IPS DF 6.9 (cell line): ENCODE results near the gene DUS3L.
A peak's percentile ranks its signal among the peaks of the same experiment; 100 is the strongest.

Source experiments
- DNase-seq: peaks from one replicate; pipeline ENCODE4 v3.0.0-alpha.2; 2013; ENCODE audit warnings: low read depth, low spot score
- H3K27ac ChIP-seq: one replicate; pipeline ENCODE4 v1.5.1; 2013; ENCODE audit warnings: low read length, control low read depth
- H3K27me3 ChIP-seq: 2 replicates; pipeline ENCODE4 v1.6.1; 2013; ENCODE audit warnings: mild to moderate bottlenecking, low read length; ENCODE audit not compliant: control insufficient read depth, insufficient read depth
- H3K36me3 ChIP-seq: 2 replicates; pipeline ENCODE4 v1.6.1; 2013; ENCODE audit warnings: low read length; ENCODE audit not compliant: control insufficient read depth, insufficient read depth
- H3K4me1 ChIP-seq: 2 replicates; pipeline ENCODE4 v1.6.1; 2013; ENCODE audit warnings: low read length; ENCODE audit not compliant: control insufficient read depth, insufficient read depth
- H3K4me3 ChIP-seq: 2 replicates; pipeline ENCODE4 v1.5.1; 2013; ENCODE audit warnings: mild to moderate bottlenecking, low read length
- H3K9me3 ChIP-seq: 2 replicates; pipeline ENCODE4 v1.6.1; 2013; ENCODE audit warnings: low read length, inconsistent platforms; ENCODE audit not compliant: control insufficient read depth, insufficient read depth
- WGBS: extraction: QIAGEN DNeasy Blood & Tissue Kit; methylation state at CpG from one replicate; pipeline ENCODE4 v1.1.7; 2013; ENCODE audit warnings: mixed read lengths, missing lambda C conversion rate; ENCODE audit not compliant: insufficient read length, insufficient coverage; 5-methylcytosine and 5-hydroxymethylcytosine counted together

The DUS3L gene, protein sequence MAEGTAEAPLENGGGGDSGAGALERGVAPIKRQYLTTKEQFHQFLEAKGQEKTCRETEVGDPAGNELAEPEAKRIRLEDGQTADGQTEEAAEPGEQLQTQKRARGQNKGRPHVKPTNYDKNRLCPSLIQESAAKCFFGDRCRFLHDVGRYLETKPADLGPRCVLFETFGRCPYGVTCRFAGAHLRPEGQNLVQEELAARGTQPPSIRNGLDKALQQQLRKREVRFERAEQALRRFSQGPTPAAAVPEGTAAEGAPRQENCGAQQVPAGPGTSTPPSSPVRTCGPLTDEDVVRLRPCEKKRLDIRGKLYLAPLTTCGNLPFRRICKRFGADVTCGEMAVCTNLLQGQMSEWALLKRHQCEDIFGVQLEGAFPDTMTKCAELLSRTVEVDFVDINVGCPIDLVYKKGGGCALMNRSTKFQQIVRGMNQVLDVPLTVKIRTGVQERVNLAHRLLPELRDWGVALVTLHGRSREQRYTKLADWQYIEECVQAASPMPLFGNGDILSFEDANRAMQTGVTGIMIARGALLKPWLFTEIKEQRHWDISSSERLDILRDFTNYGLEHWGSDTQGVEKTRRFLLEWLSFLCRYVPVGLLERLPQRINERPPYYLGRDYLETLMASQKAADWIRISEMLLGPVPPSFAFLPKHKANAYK

DNA sequence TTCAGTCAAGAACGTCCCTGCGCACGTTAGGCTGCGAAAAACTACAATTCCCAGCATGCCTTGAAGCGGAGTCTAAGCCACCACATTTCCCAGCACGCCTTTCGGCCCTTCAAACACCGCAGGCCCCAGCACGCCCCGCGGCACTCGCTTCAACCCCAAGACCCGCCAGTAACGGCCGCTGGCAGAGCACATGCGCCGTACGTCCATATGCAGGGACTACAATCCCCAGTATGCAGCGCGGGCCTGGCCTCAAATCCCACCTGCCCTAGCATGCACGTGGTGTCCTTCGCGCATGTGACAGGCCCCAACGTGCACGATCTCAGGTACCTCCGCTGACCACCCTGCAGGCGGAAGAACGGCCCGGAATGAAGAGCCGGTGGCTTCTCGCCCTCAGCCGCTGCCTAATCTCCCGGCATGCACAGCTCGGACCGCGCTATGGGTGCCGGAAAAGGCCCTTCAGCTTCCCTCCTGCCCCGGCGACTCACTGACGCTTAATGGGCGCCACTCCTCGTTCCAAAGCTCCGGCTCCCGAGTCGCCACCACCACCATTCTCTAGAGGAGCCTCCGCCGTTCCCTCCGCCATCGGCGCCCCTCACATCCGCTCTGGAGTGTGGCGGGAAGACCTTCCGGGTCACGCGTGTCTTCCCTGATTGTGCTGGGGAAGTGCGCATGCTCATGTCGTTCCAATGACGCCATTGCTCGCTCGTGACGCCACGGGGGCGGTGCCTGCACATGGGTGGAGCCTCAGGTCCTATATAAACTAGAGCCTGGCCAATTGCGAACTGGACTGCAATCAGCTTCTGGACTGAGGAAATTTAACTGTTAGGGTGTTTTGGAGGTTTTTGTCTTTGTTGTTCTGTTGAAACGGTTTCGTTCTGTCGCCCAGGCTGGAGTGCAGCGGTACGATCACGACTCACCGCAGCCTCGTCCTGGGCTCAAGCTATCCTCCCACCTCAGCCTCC, at the start of gene DUS3L:
Gene DUS3L (minus strand): TSS at position 605 of the 962 bp plus-strand sequence. CDS start 22 bp downstream, at position 583.
- DNase-seq: no peak
- Histone ChIP-seq H3K36me3 (peaks cover 34% of the 10 kb centered on the region), H3K9me3 (no peaks in the 10 kb centered on the region), H3K27me3 (no peaks in the 10 kb centered on the region), H3K4me3 (peak within 1 kb of the TSS; percentile 67), H3K27ac (no peak within 1 kb of the TSS), H3K4me1 (no peaks in the 10 kb centered on the region)
- no CpG with 5 or more reads among the region's 72 CpGs for WGBS

DNA sequence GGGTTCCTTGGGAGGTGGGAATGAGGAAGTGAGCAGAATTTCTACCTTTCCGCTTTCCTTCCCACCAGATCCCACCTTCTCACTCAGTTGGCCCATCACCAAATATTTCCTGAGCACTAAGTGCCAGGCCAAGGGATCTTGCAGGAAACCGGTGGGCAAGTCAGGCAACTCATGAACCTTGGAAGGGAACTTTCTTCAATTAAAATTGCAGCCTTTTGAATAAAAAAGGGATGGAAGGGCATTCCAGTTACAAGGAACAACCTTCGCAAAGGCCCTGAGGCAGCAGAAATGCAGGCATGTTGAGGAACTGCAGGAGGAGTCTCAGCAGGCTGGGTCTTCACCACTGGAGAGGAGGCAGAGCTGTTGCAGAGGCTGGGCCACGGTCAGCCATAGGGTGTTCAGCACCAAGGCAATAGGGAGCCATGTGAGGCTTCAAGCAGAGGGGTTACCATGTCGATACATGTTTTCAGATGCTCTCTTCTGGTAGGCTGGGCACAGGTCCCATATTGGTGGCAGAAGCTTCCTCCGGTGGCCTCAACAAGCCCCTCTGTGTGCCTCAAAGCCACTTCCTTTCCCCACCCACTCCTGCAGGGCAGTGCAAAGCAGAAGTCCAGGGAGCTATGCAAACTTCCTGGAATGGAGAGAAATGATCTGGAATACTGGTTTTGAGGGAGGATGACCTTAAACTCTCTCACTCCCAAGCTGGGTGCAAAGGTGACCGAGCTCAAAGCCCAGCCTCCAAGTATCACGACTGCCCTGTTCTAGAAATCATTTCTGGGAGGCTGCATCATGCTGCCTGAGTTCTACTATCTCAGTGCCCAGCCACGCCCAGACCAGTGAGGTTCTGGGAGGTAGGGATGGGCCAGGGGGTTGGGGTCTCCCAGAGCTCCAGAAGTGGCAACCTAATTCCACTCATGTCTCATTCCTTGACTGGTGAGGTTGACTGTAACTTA, 48.4 kb upstream of the DUS3L start, which contains the start of gene FUT6:
Gene FUT6 (minus strand): TSS at position 638 of the 953 bp plus-strand sequence. CDS start 7,135 bp downstream, outside the sequence.
- Histone ChIP-seq H3K9me3 (no peaks in the 10 kb centered on the region), H3K4me1 (no peaks in the 10 kb centered on the region), H3K27me3 (no peaks in the 10 kb centered on the region), H3K27ac (no peak within 1 kb of the TSS), H3K36me3 (no peaks in the 10 kb centered on the region), H3K4me3 (no peak within 1 kb of the TSS)
- no CpG with 5 or more reads among the region's 9 CpGs for WGBS
- DNase-seq: no peak

DNA sequence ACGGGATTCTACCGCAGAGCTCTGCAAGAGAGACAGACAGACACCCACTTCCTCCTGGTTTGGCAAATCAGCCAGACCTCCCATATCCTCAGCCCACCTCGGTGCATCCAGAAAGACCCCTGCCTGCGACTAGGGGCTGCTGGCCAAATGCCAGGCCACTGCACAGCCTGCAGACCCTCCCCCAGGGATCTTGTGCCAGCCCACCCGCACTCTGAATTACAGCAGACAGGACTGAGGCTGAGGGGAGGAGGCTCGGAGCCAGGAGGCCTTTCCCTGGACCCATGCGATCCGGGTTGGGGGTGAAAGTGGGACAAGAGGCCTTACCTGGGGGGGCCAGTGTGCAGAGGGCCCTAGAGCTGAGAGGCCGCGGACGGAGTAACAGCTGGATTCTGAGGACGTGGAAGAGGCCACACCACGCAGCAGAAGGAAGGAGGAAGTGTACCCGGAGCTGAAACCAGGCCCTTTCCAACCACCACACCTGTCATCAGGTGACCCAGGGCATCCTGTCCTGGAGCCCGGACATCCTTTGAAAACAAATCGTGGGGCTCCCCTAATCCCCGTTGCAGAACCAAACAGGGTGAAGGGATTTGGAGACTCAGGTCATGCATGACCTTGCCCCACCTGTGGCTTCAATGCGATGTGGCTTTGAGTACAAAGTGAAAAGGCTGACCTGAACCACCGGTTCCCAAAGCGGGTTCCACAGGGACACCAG, 47.5 kb upstream of the DUS3L start:
- H3K27me3 ChIP-seq: no peaks in the 10 kb centered on the region
- WGBS: no CpG with 5 or more reads among the region's 20 CpGs
- no peak overlapping the region for H3K4me3 ChIP-seq
- H3K36me3 ChIP-seq: no peaks in the 10 kb centered on the region
- H3K4me1 ChIP-seq: no peaks in the 10 kb centered on the region
- no peaks in the 10 kb centered on the region for H3K9me3 ChIP-seq
- no peak overlapping the region for H3K27ac ChIP-seq
- DNase-seq: no peak

DNA sequence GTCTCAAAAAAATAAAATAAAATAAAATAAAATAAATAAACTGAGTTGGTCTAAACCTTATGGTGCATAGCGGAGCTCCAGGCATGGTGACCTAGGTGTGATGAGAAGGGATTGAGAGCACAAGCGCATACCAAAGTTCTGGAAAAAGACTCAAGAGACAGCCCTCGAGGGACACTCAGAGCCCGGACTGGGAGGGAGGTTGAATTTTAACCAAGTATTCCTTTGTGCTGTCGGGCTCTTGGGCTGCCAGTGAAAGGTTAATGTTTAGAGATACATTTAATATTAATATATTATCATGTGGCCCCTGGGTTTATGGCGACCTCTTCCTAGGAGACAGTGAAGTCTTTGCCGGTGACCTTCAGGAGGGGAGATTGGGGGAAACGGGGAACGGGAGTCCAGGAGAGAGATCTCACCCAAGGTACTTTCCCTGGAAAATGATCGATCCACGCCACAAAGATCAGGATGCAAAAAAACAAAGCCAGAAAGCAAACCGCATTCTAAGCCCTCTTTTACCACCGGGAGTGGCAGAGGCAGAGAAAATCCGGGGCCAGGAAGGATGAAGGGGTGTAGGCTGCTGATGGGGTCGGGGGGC, 46.9 kb upstream of the DUS3L start:
- Histone ChIP-seq H3K9me3 (no peaks in the 10 kb centered on the region), H3K36me3 (no peaks in the 10 kb centered on the region), H3K27me3 (no peaks in the 10 kb centered on the region), H3K27ac (no peak overlapping the region), H3K4me3 (no peak overlapping the region), H3K4me1 (no peaks in the 10 kb centered on the region)
- WGBS: no CpG with 5 or more reads among the region's 15 CpGs
- no peak for DNase-seq

DNA sequence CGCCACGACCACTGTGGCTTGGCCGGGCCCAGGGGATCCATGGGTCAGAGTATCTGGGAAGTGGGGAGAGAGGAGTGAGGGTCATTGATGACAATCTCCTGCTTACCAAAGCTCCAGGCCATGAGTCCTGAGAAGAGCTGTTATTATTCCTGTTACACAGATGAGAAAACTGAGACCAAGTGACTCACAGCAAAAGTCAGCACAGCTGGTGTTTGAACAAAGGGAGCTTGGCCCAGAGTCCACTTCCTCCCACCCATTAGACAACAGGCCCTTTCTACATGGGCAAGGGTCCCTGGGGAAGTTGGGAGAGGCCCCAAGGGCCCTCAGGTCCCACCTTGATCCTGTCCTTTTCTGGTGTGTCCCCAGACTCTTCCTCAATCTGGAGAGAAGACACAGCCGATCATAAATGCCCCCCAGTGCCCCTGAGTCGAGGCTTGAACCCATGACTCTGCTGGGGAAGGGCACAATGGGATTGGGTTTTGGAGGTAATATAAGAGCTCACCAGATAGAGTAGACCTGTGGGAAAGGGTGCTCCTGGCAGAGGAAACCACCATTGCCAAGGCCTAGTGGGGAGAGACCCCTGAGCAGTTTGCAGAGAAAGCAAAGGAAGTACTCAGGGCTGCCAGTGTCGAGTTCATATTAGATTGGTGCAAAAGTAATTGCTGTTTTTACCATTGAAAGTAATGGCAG, 41.7 kb upstream of the DUS3L start:
- H3K9me3 ChIP-seq: no peaks in the 10 kb centered on the region
- WGBS: no CpG with 5 or more reads among the region's 6 CpGs
- no peaks in the 10 kb centered on the region for H3K4me1 ChIP-seq
- DNase-seq: no peak
- no peaks in the 10 kb centered on the region for H3K27me3 ChIP-seq
- no peaks in the 10 kb centered on the region for H3K36me3 ChIP-seq
- H3K4me3 ChIP-seq: no peak overlapping the region
- H3K27ac ChIP-seq: no peak overlapping the region

DNA sequence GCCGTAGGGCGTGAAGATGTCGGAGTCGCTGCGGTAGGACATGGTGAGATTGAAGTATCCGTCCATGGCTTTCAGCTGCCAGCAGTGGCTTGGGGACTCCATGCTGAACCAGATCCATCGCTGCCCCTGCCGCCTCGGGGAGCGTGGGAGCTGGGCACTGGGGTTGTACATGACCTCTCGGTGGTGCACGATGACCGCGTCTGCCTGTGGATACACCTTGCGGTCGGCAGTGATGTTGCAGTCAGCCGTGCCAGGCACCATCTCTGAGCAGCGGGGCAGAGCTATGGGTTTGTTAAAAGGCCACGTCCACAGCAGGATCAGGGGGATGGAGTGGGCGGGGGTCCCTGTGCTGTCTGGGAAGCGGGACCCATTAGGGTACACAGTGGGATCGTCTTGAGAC, 41.1 kb upstream of the DUS3L start:
- no peaks in the 10 kb centered on the region for H3K9me3 ChIP-seq
- no peaks in the 10 kb centered on the region for H3K27me3 ChIP-seq
- no peaks in the 10 kb centered on the region for H3K4me1 ChIP-seq
- H3K4me3 ChIP-seq: no peak overlapping the region
- DNase-seq: no peak
- WGBS: no CpG with 5 or more reads among the region's 22 CpGs
- no peaks in the 10 kb centered on the region for H3K36me3 ChIP-seq
- no peak overlapping the region for H3K27ac ChIP-seq

DNA sequence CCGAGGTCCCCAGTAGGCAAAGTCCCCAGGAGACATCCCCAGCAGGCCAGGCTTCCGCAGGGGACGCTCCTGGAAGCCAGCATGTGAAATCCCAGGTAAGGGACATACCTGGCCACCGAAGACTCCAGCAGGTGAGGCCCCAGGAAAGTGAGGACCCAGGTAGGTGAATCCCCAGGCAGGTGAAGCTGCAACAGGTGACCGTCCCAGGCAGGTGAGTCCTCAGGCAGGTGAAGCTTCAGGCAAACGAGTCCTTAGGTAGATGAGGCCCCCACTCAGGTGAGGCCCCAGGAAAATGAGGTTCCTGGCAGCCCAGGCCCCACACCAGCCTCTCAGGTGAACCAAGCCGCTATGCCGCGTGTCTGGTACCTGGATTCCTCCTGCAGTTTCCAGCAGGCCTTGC, 40.2 kb upstream of the DUS3L start:
- no peak for DNase-seq
- no peaks in the 10 kb centered on the region for H3K27me3 ChIP-seq
- H3K36me3 ChIP-seq: no peaks in the 10 kb centered on the region
- no peaks in the 10 kb centered on the region for H3K9me3 ChIP-seq
- peaks cover 5% of the 10 kb centered on the region for H3K4me1 ChIP-seq
- WGBS: no CpG with 5 or more reads among the region's 9 CpGs
- no peak overlapping the region for H3K4me3 ChIP-seq
- no peak overlapping the region for H3K27ac ChIP-seq

DNA sequence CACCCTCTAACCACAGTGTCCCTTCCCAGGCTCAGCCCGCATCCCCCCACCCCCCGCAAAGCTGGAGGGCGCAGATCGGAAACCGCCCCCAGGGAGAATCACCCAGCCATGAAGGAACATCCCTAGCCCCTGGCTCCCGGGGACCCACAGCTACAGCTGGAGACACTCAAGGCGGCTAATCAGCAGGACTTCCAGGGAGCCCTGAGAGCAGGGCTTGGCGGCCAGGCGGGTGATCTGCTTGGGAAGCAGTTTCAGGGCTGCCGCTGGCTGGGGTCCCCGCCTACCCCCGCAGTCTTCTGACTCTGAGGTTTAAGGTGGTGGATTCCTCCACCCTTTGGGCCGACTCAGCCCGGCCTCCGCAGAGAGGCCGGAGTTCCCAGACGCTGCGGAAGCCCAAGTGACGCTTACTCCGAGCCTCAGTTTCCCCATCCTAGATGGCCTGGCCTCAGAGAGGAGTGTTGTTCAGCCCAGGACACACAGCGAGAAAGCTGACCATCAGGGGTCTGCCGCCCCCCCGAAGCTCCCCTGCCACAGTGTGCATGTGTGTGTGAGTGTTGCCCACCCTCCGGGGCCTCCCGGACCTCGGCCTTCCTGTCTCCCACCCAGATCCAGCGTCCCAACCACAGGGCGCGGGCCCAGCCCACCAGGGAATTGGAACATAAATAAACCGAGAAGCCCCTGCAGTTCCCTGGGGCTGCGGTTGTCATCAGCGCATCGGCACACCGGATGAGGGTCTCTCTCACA, 38.8 kb upstream of the DUS3L start:
- no CpG with 5 or more reads among the region's 34 CpGs for WGBS
- H3K27ac ChIP-seq: no peak overlapping the region
- H3K9me3 ChIP-seq: no peaks in the 10 kb centered on the region
- DNase-seq: no peak
- H3K27me3 ChIP-seq: no peaks in the 10 kb centered on the region
- peak overlapping the region; percentile 61; the same call in 1 of the 2 replicates for H3K4me3 ChIP-seq
- H3K36me3 ChIP-seq: no peaks in the 10 kb centered on the region
- H3K4me1 ChIP-seq: peaks cover 5% of the 10 kb centered on the region
